Thoracic aorta (tissue), 2 donors: Measurements from ENCODE around the gene TEAD1. TPM values are rescaled to one million over a fixed set of nuclear protein-coding genes. Genes with fewer than 3 reads are reported as not detected.

Experiments
- ATAC-seq: fragments of 150-250 bp; one replicate; pipeline ENCODE4 v1.8.0; 2017; ENCODE audit warnings: low read depth; ENCODE audit not compliant: insufficient number of reproducible peaks, low FRiP score
- DNase-seq: peaks from one replicate; pipeline ENCODE4 v3.0.0-alpha.2; 2020; ENCODE audit warnings: low spot score
- H3K27ac ChIP-seq, 2 donors: fragments of 200-600 bp; sonication (generic); 1 replicate in 1 of 2; 2 replicates in 1 of 2; pipeline ENCODE4 v1.5.1; 2016; ENCODE audit warnings: mild to moderate bottlenecking in 2 of 2, moderate library complexity in 2 of 2
- H3K27me3 ChIP-seq: fragments of 200-600 bp; sonication (generic); replicated peaks from 2 replicates; pipeline ENCODE4 v1.6.0; 2016; ENCODE audit warnings: mild to moderate bottlenecking; ENCODE audit not compliant: insufficient read depth
- H3K36me3 ChIP-seq: fragments of 200-600 bp; sonication (generic); one replicate; pipeline ENCODE4 v1.5.1; 2016
- H3K4me1 ChIP-seq, 2 donors: fragments of 200-600 bp; sonication (generic); 1 replicate in 1 of 2; 2 replicates in 1 of 2; pipeline versions ENCODE4 v1.5.1 to v1.6.0; 2016; ENCODE audit warnings: low read depth in 2 of 2, mild to moderate bottlenecking in 1 of 2; ENCODE audit not compliant: control insufficient read depth in 1 of 2
- H3K4me3 ChIP-seq: fragments of 200-600 bp; sonication (generic); 2 replicates; pipeline ENCODE4 v1.5.1; 2016; ENCODE audit warnings: mild to moderate bottlenecking
- H3K9me3 ChIP-seq: fragments of 200-600 bp; sonication (generic); 2 replicates; pipeline ENCODE4 v1.5.1; 2016
- CTCF ChIP-seq: fragments of 200-600 bp; sonication (generic); IDR thresholded peaks from one replicate; pipeline ENCODE4 v1.5.1; 2019; ENCODE audit warnings: antibody characterized with exemption
- total RNA-seq, 2 donors: library from RNA; depleted of rRNA; stranded (reverse); fragments of >200 nt; gene quantifications; one replicate each; pipeline versions ENCODE4 v1.1.0 to v1.2.3, GENCODE V29; 2016

Gene TEAD1
- total RNA-seq, 2 donors from 2014 or later: 57.3 to 164 TPM

- Histone ChIP-seq H3K4me3 (no peak overlapping the region), H3K9me3 (no peaks in the 10 kb centered on the region), H3K27me3 (no peaks in the 10 kb centered on the region), H3K36me3 (no peaks in the 10 kb centered on the region), H3K27ac (no peak overlapping the region), H3K4me1 (no peaks in the 10 kb centered on the region)
- no peak for ATAC-seq
- DNase-seq: no peak
- no peak for TF ChIP-seq CTCF
Measured at GRCh38 chr11:12958986-12959385, 284.8 kb downstream of the TEAD1 start.

GRCh38 chr11:12961615-12962014 is 287.4 kb downstream of the TEAD1 start:
- TF ChIP-seq CTCF: no peak
- Histone ChIP-seq H3K4me3 (no peak overlapping the region), H3K27ac (no peak overlapping the region), H3K27me3 (no peaks in the 10 kb centered on the region), H3K36me3 (no peaks in the 10 kb centered on the region), H3K4me1 (no peaks in the 10 kb centered on the region), H3K9me3 (no peaks in the 10 kb centered on the region)
- ATAC-seq (no peak), DNase-seq (no peak)

- DNase-seq (no peak), ATAC-seq (no peak)
- no peak for TF ChIP-seq CTCF
- no peaks in the 10 kb centered on the region for H3K4me1 ChIP-seq
- no peak overlapping the region for H3K27ac ChIP-seq
- no peaks in the 10 kb centered on the region for H3K36me3 ChIP-seq
- H3K4me3 ChIP-seq: no peak overlapping the region
- H3K27me3 ChIP-seq: no peaks in the 10 kb centered on the region
- no peaks in the 10 kb centered on the region for H3K9me3 ChIP-seq
Measured at GRCh38 chr11:12962306-12962705, 288.1 kb downstream of the TEAD1 start.

GRCh38 chr11:12963051-12963450 is 288.8 kb downstream of the TEAD1 start:
- Histone ChIP-seq H3K4me3 (no peak overlapping the region), H3K27me3 (no peaks in the 10 kb centered on the region), H3K4me1 (no peaks in the 10 kb centered on the region), H3K27ac (no peak overlapping the region), H3K36me3 (no peaks in the 10 kb centered on the region), H3K9me3 (no peaks in the 10 kb centered on the region)
- DNase-seq (no peak), ATAC-seq (no peak)
- no peak for TF ChIP-seq CTCF

GRCh38 chr11:12963792-12964536 is 289.7 kb downstream of the TEAD1 start:
- TF ChIP-seq CTCF: peak; percentile 72
- H3K27me3 ChIP-seq: no peaks in the 10 kb centered on the region
- no peaks in the 10 kb centered on the region for H3K36me3 ChIP-seq
- H3K9me3 ChIP-seq: no peaks in the 10 kb centered on the region
- H3K4me3 ChIP-seq: no peak overlapping the region
- ATAC-seq (peak; percentile 61), DNase-seq (no peak)
- H3K27ac ChIP-seq: no peak overlapping the region
- H3K4me1 ChIP-seq: no peaks in the 10 kb centered on the region
